Measurements from ENCODE around the gene PTPRD. TPM values are rescaled to one million over a fixed set of nuclear protein-coding genes. Genes with fewer than 3 reads are reported as not detected.
"Not testable (repeated sequence)": the region's sequence is repeated elsewhere in the genome, so short reads cannot be mapped to it uniquely, and the experiment has no call there.

Gene PTPRD
- total RNA-seq, 4 donors from 2014 or later, result 19.6 to 78.9 (median 45.6) TPM

- DNase-seq, result no peak
- TF ChIP-seq POLR2A (IDR thresholded peaks at IDR 0.05) (no peak), CTCF (IDR thresholded peaks at IDR 0.05) (no peak)
- no peak overlapping the region for H3K27ac ChIP-seq
- H3K36me3 ChIP-seq, result no peaks in the 10 kb centered on the region
- no peaks in the 10 kb centered on the region for H3K9me3 ChIP-seq
- intact Hi-C loops (cut with DNase I), result no loop called here
- no peaks in the 10 kb centered on the region for H3K4me1 ChIP-seq
- no peak overlapping the region for H3K4me3 ChIP-seq (replicated peaks in 1 of 3)
- H3K27me3 ChIP-seq, result no peaks in the 10 kb centered on the region
- whole genome bisulfite sequencing, 2 donors, result 62 to 63% methylated on average over 1 of the region's 1 CpG
Measured at GRCh38 chr9:9078301-9078700, 1534.5 kb downstream of the PTPRD start.

GRCh38 chr9:9061627-9062026, 1551.2 kb downstream of the PTPRD start:
- TF ChIP-seq POLR2A (IDR thresholded peaks at IDR 0.05) (no peak), CTCF (IDR thresholded peaks at IDR 0.05) (no peak)
- Histone ChIP-seq H3K9me3 (no peaks in the 10 kb centered on the region), H3K4me3 (replicated peaks in 1 of 3) (no peak overlapping the region), H3K27ac (no peak overlapping the region), H3K36me3 (no peaks in the 10 kb centered on the region), H3K27me3 (no peaks in the 10 kb centered on the region), H3K4me1 (no peaks in the 10 kb centered on the region)
- WGBS, 2 donors, result 12 to 27% methylated on average over 2 of the region's 2 CpGs
- DNase-seq, result no peak
- intact Hi-C loops (cut with DNase I), result no loop called here

- TF ChIP-seq POLR2A (IDR thresholded peaks at IDR 0.05) (no peak), CTCF (IDR thresholded peaks at IDR 0.05) (no peak)
- Histone ChIP-seq H3K27me3 (no peaks in the 10 kb centered on the region), H3K9me3 (no peaks in the 10 kb centered on the region), H3K27ac (no peak overlapping the region), H3K4me1 (no peaks in the 10 kb centered on the region), H3K36me3 (no peaks in the 10 kb centered on the region), H3K4me3 (replicated peaks in 1 of 3) (no peak overlapping the region)
- DNase-seq, result no peak
- 79 to 83% methylated on average over 3 of the region's 3 CpGs for WGBS, 2 donors
- intact Hi-C loops (cut with DNase I), result no loop called here
Measured at GRCh38 chr9:9054354-9054992, 1558.3 kb downstream of the PTPRD start.

GRCh38 chr9:9045572-9045971, 1567.2 kb downstream of the PTPRD start:
- no peak overlapping the region for H3K4me3 ChIP-seq (replicated peaks in 1 of 3)
- no peaks in the 10 kb centered on the region for H3K36me3 ChIP-seq
- H3K9me3 ChIP-seq, result no peaks in the 10 kb centered on the region
- no peak overlapping the region for H3K27ac ChIP-seq
- no peak for DNase-seq
- H3K27me3 ChIP-seq, result no peaks in the 10 kb centered on the region
- WGBS, 2 donors, result 76 to 86% methylated on average over 2 of the region's 2 CpGs
- peaks cover 0 to 4% of the 10 kb centered on the region in 2 donors for H3K4me1 ChIP-seq
- intact Hi-C loops (cut with DNase I), result no loop called here
- TF ChIP-seq CTCF (IDR thresholded peaks at IDR 0.05), result no peak

- DNase-seq, result no peak
- no peaks in the 10 kb centered on the region for H3K9me3 ChIP-seq
- no peak for TF ChIP-seq POLR2A (IDR thresholded peaks at IDR 0.05)
- no peak for TF ChIP-seq CTCF (IDR thresholded peaks at IDR 0.05)
Measured at GRCh38 chr9:9045072-9045471, 1567.7 kb downstream of the PTPRD start.

GRCh38 chr9:9043788-9044187, 1569.0 kb downstream of the PTPRD start:
- H3K4me3 ChIP-seq (replicated peaks in 1 of 3); H3K4me1 ChIP-seq; DNase-seq; intact Hi-C loops (cut with DNase I); H3K36me3 ChIP-seq; H3K27ac ChIP-seq; H3K27me3 ChIP-seq; H3K9me3 ChIP-seq: not testable (repeated sequence)
- WGBS, 2 donors, result 92 to 97% methylated on average over 3 of the region's 3 CpGs

More at GRCh38 chr9:9045072-9045471, 1567.7 kb downstream of the PTPRD start:
- Histone ChIP-seq H3K36me3 (no peaks in the 10 kb centered on the region), H3K27me3 (no peaks in the 10 kb centered on the region), H3K4me1 (peaks cover 0 to 5% of the 10 kb centered on the region in 2 donors), H3K27ac (no peak overlapping the region), H3K4me3 (replicated peaks in 1 of 3) (no peak overlapping the region)
- WGBS, 2 donors, result 45 to 60% methylated on average over 4 of the region's 4 CpGs
- intact Hi-C loops (cut with DNase I), result no loop called here

All from thyroid gland (tissue), 4 donors.